Spleen (tissue), 7 donors: ENCODE results near the gene FAM107B.

Experiments
- POLR2A ChIP-seq, 3 donors: fragments of 450-650 bp; IDR thresholded peaks; one replicate each; pipeline ENCODE4 v1.5.1; 2017; ENCODE audit warnings: antibody characterized with exemption in 3 of 3, mild to moderate bottlenecking in 1 of 3
- TF ChIP-seq, protein P1 (sequence below), 11 experiments: fragments of 200-600 bp in 7 of 11; fragments of 450-650 bp in 4 of 11; sonication (generic) in 4 of 11; IDR thresholded peaks in 8 of 11; conservative IDR thresholded peaks in 3 of 11; 1 replicate in 7 of 11; 2 replicates in 4 of 11; pipeline versions ENCODE4 v1.4.0 to v1.8.0; 2016 to 2021; ENCODE audit warnings: antibody characterized with exemption in 11 of 11, inconsistent platforms in 4 of 11, mild to moderate bottlenecking in 1 of 11
- donor health status: DM: no; HTN: no; CAD: no; lungs with moderate emphysema.
- donor health status: DM: no; HTN: no; CAD: no.
- donor health status: DM: no; HTN: no; CAD: no.

DNA sequence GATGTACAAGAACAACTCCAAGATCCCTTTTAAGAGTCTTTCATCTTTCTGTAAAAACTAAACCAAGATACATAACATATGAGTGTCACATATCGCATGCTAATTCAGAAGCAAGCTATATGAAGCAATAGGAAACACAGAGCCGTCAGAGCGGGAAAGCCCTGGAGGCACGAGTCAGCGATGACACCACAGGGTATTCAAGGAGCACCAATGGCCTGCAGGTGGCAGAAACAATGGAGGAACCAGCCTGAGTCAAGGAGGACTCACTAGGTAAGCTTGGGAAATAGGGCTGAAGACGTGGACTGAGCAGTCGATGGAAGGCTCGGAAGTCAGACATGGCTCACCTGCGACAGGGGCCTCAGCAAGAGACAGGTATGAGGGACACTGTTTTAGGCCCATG lies 214.4 kb downstream of the FAM107B start:
- no peak for TF ChIP-seq POLR2A (IDR thresholded peaks at IDR 0.05)
- TF ChIP-seq, protein P1, sequence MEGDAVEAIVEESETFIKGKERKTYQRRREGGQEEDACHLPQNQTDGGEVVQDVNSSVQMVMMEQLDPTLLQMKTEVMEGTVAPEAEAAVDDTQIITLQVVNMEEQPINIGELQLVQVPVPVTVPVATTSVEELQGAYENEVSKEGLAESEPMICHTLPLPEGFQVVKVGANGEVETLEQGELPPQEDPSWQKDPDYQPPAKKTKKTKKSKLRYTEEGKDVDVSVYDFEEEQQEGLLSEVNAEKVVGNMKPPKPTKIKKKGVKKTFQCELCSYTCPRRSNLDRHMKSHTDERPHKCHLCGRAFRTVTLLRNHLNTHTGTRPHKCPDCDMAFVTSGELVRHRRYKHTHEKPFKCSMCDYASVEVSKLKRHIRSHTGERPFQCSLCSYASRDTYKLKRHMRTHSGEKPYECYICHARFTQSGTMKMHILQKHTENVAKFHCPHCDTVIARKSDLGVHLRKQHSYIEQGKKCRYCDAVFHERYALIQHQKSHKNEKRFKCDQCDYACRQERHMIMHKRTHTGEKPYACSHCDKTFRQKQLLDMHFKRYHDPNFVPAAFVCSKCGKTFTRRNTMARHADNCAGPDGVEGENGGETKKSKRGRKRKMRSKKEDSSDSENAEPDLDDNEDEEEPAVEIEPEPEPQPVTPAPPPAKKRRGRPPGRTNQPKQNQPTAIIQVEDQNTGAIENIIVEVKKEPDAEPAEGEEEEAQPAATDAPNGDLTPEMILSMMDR (IDR thresholded peaks at IDR 0.05 in 8 of 11, conservative IDR thresholded peaks at IDR 0.05 in 3 of 11) = peak in 6 of 11 experiments; percentile 10 to 78 (median 36)
